Fibroblast of villous mesenchyme (primary cell): Measurements from ENCODE around the gene OR6K3. TPM values are rescaled to one million over a fixed set of nuclear protein-coding genes. Genes with fewer than 3 reads are reported as not detected.
"Not testable (repeated sequence)": the region's sequence is repeated elsewhere in the genome, so short reads cannot be mapped to it uniquely, and the experiment has no call there.

ENCODE experiments used
- DNase-seq: peaks from one replicate; pipeline ENCODE4 v3.0.0-alpha.2; 2010; ENCODE audit warnings: low read depth
- H3K4me3 ChIP-seq: 2 replicates; pipeline ENCODE4 v1.5.1; 2011; ENCODE audit warnings: low read depth, mild to moderate bottlenecking, low read length
- CTCF ChIP-seq: IDR thresholded peaks from 2 replicates; pipeline ENCODE4 v1.5.1; 2012; ENCODE audit warnings: low read depth, mild to moderate bottlenecking, low read length; ENCODE audit not compliant: insufficient read depth
- total RNA-seq: library from RNA; depleted of rRNA; stranded (reverse); fragments of >200 nt; gene quantifications from 2 replicates; pipeline ENCODE4 v1.2.3, GENCODE V29; 2012

The OR6K3 gene
- total RNA-seq, 1 donor = not detected

GRCh38 chr1:158706096-158706495 lies 14.4 kb downstream of the OR6K3 start:
- no peak for TF ChIP-seq CTCF
- no peak overlapping the region for H3K4me3 ChIP-seq
- no peak for DNase-seq

DNA sequence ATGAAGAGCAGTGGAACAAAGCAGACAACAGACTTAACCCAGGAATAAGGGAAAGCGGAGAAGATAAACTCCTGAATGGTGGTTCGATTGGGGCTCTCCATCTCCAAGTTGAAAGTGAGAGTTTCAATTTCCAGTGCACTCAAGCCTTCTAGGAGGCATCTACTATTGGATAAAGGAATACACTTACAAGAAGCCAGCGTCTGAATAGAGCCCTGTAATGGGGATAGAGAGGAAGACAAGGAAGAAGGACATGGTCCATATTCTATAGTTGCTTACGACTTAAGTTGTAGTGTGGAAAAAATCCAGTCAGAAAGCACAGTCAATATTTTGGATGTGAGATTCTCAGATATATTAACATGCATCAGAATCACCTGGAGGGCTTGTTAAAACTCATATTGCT lies 20.0 kb downstream of the OR6K3 start, which contains the start of gene OR6K2:
Gene OR6K2 (minus strand): TSS at position 101 of the 400 bp plus-strand sequence. CDS start 0 bp downstream, at position 101.
- DNase-seq = no peak
- no peak within 1 kb of the TSS for H3K4me3 ChIP-seq
- no peak for TF ChIP-seq CTCF

DNA sequence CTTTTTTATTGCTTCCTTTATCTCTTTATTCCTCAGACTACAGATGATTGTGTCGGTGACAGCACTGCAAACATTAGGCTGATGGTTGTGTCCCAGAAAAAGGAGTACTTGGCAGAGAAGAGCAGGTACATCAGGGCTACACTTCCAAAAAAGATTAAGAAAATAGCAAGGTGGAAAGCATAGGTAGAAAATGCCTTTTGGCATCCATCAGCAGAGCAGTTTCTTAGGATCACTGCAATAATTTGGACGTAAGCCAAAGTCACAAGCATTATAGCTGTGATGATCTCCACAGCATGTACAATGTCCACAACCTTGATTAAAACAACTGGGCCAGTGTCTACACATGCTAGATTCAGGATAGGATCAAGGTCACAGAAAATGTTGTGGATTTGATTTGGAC lies 25.9 kb downstream of the OR6K3 start:
- DNase-seq = no peak
- no peak overlapping the region for H3K4me3 ChIP-seq
- no peak for TF ChIP-seq CTCF

DNA sequence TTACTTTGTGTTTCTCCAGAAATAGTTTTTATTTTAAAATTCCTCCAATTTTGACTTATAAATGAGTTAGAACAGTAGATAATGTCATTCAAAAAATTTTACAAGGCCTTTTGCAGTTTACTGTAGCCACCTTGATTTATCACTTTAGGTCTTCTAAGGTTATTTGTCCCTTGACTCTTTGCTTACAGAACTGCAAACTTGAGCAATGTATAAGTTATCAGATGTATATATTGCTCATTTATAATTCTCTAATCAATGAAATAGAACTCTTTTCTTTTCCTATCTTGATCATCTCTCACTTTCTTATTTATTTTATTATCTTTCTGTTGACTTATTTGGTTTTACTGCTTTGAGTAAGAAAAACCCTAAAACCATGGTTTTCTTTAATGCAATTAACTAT lies 28.2 kb downstream of the OR6K3 start:
- DNase-seq = no peak
- no peak for TF ChIP-seq CTCF
- no peak overlapping the region for H3K4me3 ChIP-seq

GRCh38 chr1:158691907-158692306 lies 28.6 kb downstream of the OR6K3 start:
- no peak for TF ChIP-seq CTCF
- DNase-seq = no peak
- no peak overlapping the region for H3K4me3 ChIP-seq

DNA sequence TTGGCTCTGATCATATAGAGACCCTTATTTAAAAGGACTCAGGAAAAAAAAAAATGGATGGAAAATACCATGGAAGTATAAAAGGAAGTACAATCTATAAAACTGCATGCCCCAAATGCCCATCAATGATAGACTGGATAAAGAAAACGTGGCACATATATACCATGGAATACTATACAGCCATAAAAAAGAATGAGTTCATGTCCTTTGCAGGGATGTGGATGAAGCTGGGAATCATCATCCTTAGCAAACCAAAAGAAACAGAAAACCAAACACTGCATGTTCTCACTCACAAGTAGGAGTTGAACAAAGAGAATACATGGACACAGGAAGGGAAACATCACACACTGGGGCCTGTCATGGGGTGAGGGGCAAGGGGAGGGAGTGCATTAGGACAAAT lies 29.4 kb downstream of the OR6K3 start:
- DNase-seq, H3K4me3 ChIP-seq: not testable (repeated sequence)

DNA sequence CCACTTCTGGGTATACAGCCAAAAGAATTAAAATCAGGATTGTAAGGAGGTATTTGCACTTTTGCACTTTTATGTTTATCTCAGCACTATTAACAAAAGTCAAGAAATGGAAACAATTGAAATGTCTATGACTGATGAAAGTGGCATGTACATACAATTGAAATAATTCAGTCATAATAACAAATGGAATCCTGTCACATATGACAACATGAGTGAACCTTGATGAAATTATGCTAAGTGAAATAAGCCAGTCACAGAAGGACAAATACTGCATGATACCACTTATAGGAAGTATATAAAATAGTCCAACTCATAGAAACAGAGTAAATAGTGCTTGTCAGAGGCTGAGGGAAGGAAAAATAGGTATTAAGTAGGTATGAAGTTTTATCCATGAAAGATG lies 30.6 kb downstream of the OR6K3 start:
- no peak for TF ChIP-seq CTCF
- DNase-seq = no peak
- no peak overlapping the region for H3K4me3 ChIP-seq
